Right lobe of liver (tissue), 4 donors: ENCODE measurements around the gene DBN1.

ENCODE experiments used
- POLR2A ChIP-seq: fragments of 450-650 bp; IDR thresholded peaks from one replicate; pipeline ENCODE4 v1.6.1; 2017; ENCODE audit warnings: antibody characterized with exemption, mild to moderate bottlenecking
- TF ChIP-seq, protein P1 (sequence below), 4 donors: fragments of 200-600 bp in 3 of 4; fragments of 450-650 bp in 1 of 4; IDR thresholded peaks; one replicate each; pipeline versions ENCODE4 v1.5.1 to v1.8.0; 2016 to 2022; ENCODE audit warnings: antibody characterized with exemption in 4 of 4, mild to moderate bottlenecking in 2 of 4
- donor health status: DM: no; HTN: no; CAD: no.
- donor health status: DM: no; HTN: no; CAD: no.
- donor health status: DM: no; HTN: yes; CAD: no.

DNA sequence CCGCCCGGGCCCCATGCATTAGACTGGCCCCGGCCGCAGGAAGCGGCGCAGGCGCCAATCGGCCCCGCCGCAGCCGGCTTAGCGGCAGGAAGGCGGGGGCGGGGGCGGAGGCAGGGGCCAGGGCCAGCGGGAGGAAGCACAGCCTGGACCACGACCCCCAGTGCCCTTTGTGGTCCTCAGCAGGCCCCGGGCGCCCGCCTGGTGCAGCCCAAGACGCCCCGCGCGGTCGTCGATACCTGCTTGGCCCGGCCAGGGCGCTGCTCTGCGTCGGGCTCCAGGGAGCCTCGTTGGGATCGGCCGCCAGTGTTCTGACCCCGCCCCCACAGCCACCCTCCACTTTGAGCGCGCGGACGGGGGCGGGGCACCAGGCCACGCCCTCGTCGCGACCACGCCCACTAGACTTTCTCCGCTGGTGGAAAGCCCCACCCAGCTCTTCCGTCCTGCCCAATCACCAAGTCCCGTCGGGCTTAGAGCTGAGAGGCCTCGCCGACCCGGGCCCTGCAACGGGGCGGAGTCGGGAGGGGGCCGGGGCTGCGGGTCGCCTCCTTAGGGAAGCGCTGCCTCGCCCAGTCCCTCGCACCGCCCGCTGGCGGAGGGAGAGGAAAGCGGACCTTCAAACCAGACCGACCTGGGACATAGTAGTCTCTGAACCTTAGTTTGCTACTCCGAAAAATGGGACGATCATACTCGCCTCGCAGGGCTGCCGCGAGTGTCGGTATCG is 24.0 kb upstream of the DBN1 start, which contains the start of gene PDLIM7:
- TF ChIP-seq POLR2A: peak; percentile 97
- TF ChIP-seq, protein P1, sequence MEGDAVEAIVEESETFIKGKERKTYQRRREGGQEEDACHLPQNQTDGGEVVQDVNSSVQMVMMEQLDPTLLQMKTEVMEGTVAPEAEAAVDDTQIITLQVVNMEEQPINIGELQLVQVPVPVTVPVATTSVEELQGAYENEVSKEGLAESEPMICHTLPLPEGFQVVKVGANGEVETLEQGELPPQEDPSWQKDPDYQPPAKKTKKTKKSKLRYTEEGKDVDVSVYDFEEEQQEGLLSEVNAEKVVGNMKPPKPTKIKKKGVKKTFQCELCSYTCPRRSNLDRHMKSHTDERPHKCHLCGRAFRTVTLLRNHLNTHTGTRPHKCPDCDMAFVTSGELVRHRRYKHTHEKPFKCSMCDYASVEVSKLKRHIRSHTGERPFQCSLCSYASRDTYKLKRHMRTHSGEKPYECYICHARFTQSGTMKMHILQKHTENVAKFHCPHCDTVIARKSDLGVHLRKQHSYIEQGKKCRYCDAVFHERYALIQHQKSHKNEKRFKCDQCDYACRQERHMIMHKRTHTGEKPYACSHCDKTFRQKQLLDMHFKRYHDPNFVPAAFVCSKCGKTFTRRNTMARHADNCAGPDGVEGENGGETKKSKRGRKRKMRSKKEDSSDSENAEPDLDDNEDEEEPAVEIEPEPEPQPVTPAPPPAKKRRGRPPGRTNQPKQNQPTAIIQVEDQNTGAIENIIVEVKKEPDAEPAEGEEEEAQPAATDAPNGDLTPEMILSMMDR (IDR thresholded peaks at IDR 0.05): peak in 1 of 4 donors; percentile 17
